Activated CD4-positive, alpha-beta T cell treated with anti-CD3 and anti-CD28 coated beads, Interleukin-2, Interleukin-4, amounts not matched to agents 100 ng/mL and 50 ng/mL, durations not matched to agents 16 hours and 8 hours (primary cell): ENCODE measurements around the gene ECSCR.
"Not testable (repeated sequence)": the region's sequence is repeated elsewhere in the genome, so short reads cannot be mapped to it uniquely, and the experiment has no call there.

ENCODE experiments used
- DNase-seq: peaks from one replicate; pipeline ENCODE4 v3.0.0-alpha.2; 2020; ENCODE audit warnings: low spot score

ECSCR gene

GRCh38 chr5:139446956-139447779, 15.4 kb downstream of the ECSCR start:
- peak; percentile 92 for DNase-seq

GRCh38 chr5:139445325-139446170, 17.0 kb downstream of the ECSCR start:
- no peak for DNase-seq

GRCh38 chr5:139443831-139444453, 18.6 kb downstream of the ECSCR start:
- DNase-seq = no peak

GRCh38 chr5:139440416-139440815, 22.1 kb downstream of the ECSCR start:
- not testable (repeated sequence) for DNase-seq

- DNase-seq = peak; percentile 91
Observed at GRCh38 chr5:139439013-139439903, 23.3 kb downstream of the ECSCR start, which contains the start of gene DNAJC18. TSS of gene DNAJC18 (minus strand) at chr5:139439525. CDS start at chr5:139439445, 80 bp downstream.

- no peak for DNase-seq
Observed at GRCh38 chr5:139438707-139439012, 23.9 kb downstream of the ECSCR start.

- DNase-seq = no peak
Observed at GRCh38 chr5:139435676-139436075, 26.9 kb downstream of the ECSCR start.

GRCh38 chr5:139431706-139432105, 30.8 kb downstream of the ECSCR start:
- no peak for DNase-seq

- no peak for DNase-seq
Observed at GRCh38 chr5:139430015-139430414, 32.5 kb downstream of the ECSCR start.

GRCh38 chr5:139426203-139426885, 36.2 kb downstream of the ECSCR start:
- DNase-seq = no peak

- no peak for DNase-seq
Observed at GRCh38 chr5:139425497-139425896, 37.0 kb downstream of the ECSCR start.

- peak; percentile 85 for DNase-seq
Observed at GRCh38 chr5:139422307-139422893, 40.1 kb downstream of the ECSCR start.

- no peak for DNase-seq
Observed at GRCh38 chr5:139419226-139420192, 43.0 kb downstream of the ECSCR start.

GRCh38 chr5:139418793-139419192, 43.8 kb downstream of the ECSCR start:
- no peak for DNase-seq

- DNase-seq = no peak
Observed at GRCh38 chr5:139417214-139417613, 45.3 kb downstream of the ECSCR start.

- no peak for DNase-seq
Observed at GRCh38 chr5:139416651-139417050, 45.9 kb downstream of the ECSCR start.

GRCh38 chr5:139415869-139416268, 46.7 kb downstream of the ECSCR start:
- no peak for DNase-seq

- peak; percentile 81 for DNase-seq
Observed at GRCh38 chr5:139415221-139415861, 47.2 kb downstream of the ECSCR start.

GRCh38 chr5:139414581-139415130, 47.9 kb downstream of the ECSCR start:
- DNase-seq = no peak
